Small intestine (tissue), 7 donors: ENCODE data around the gene AP4M1. TPM values are rescaled to one million over a fixed set of nuclear protein-coding genes. Genes with fewer than 3 reads are reported as not detected.
"Not testable (repeated sequence)": the region's sequence is repeated elsewhere in the genome, so short reads cannot be mapped to it uniquely, and the experiment has no call there.

Source experiments
- DNase-seq, 2 donors: peaks; one replicate each; pipeline versions ENCODE4 v3.0.0 to v3.0.0-alpha.2; 2013
- FAIRE-seq: peaks from 2 replicates; lab custom pipeline; 2012; peaks lifted over from hg19 to GRCh38; lab: Jason Lieb, UNC
- H3K27ac ChIP-seq, 3 donors: one replicate each; pipeline ENCODE4 v1.5.1; 2013; ENCODE audit warnings: low read length in 2 of 3, mild to moderate bottlenecking in 2 of 3, control low read depth in 1 of 3, inconsistent platforms in 1 of 3, low read depth in 1 of 3, moderate library complexity in 1 of 3
- H3K27me3 ChIP-seq, 3 donors: one replicate each; pipeline ENCODE4 v1.6.1; 2013; ENCODE audit warnings: low read length in 3 of 3, inconsistent platforms in 1 of 3; ENCODE audit not compliant: control insufficient read depth in 3 of 3, insufficient read depth in 3 of 3
- H3K36me3 ChIP-seq, 3 donors: one replicate each; pipeline ENCODE4 v1.6.1; 2013; ENCODE audit warnings: low read length in 3 of 3, inconsistent platforms in 1 of 3, low read depth in 1 of 3, mild to moderate bottlenecking in 1 of 3, moderate library complexity in 1 of 3; ENCODE audit not compliant: control insufficient read depth in 3 of 3, insufficient read depth in 2 of 3
- H3K4me1 ChIP-seq, 3 donors: one replicate each; pipeline ENCODE4 v1.6.1; 2013; ENCODE audit warnings: low read length in 2 of 3, inconsistent platforms in 1 of 3, low read depth in 1 of 3, mild to moderate bottlenecking in 1 of 3, moderate library complexity in 1 of 3; ENCODE audit not compliant: control insufficient read depth in 3 of 3, insufficient read depth in 2 of 3
- H3K4me3 ChIP-seq, 3 donors: one replicate each; pipeline ENCODE4 v1.5.1; 2013; ENCODE audit warnings: low read length in 3 of 3, control low read depth in 1 of 3, inconsistent platforms in 1 of 3, low read depth in 1 of 3, mild to moderate bottlenecking in 1 of 3, moderate library complexity in 1 of 3
- H3K9me3 ChIP-seq, 2 donors: one replicate each; pipeline ENCODE4 v1.6.1; 2013; ENCODE audit warnings: low read depth in 1 of 2, low read length in 1 of 2; ENCODE audit not compliant: control insufficient read depth in 2 of 2, insufficient read depth in 1 of 2
- WGBS, 3 donors: extraction: QIAGEN DNeasy Blood & Tissue Kit; methylation state at CpG; one replicate each; pipeline ENCODE4 v1.1.7; 2013; 5-methylcytosine and 5-hydroxymethylcytosine counted together
- polyA plus RNA-seq, 4 donors: library from polyadenylated mRNA; stranded (reverse) in 3 of 4; unstranded in 1 of 4; fragments of 200-250 nt in 3 of 4; fragments of 120-200 nt in 1 of 4; gene quantifications; one replicate each; pipeline versions ENCODE4 v1.2.1 to v1.2.3, GENCODE V29; 2013
- donor health status: healthy with polysubstance abuse.
- donor health status: control.
- donor health status: control.
- donor health status: Bipolar disorder and iron deficiency.
- donor health status: healthy.

AP4M1 gene
- polyA plus RNA-seq, 4 donors = 14.9 to 20.6 (median 17.2) TPM

GRCh38 chr7:100137851-100138760 is 36.7 kb downstream of the AP4M1 start:
- Histone ChIP-seq H3K36me3 (no peaks in the 10 kb centered on the region), H3K4me3 (no peak overlapping the region), H3K27ac (no peak overlapping the region), H3K9me3 (no peaks in the 10 kb centered on the region), H3K4me1 (peaks cover 0 to 7% (median 6%) of the 10 kb centered on the region in 3 donors), H3K27me3 (no peaks in the 10 kb centered on the region)
- 38 to 64% (median 56%) methylated on average over 13 of the region's 13 CpGs for WGBS, 3 donors
- FAIRE-seq (no peak), DNase-seq (peak in 1 of 2 donors; percentile 69)

- Histone ChIP-seq H3K27me3 (no peaks in the 10 kb centered on the region), H3K27ac (peak overlapping the region in 2 of 3 donors; percentile 55 to 94), H3K9me3 (no peaks in the 10 kb centered on the region), H3K4me3 (no peak overlapping the region), H3K4me1 (peaks cover 0 to 7% (median 6%) of the 10 kb centered on the region in 3 donors), H3K36me3 (no peaks in the 10 kb centered on the region)
- 14 to 36% (median 32%) methylated on average over 3 of the region's 3 CpGs for WGBS, 3 donors
- no peak for FAIRE-seq
- peak; percentile 69 to 79 for DNase-seq
Measured at GRCh38 chr7:100141555-100141949, 40.1 kb downstream of the AP4M1 start.

GRCh38 chr7:100142461-100142860 is 41.0 kb downstream of the AP4M1 start:
- FAIRE-seq (no peak), DNase-seq (no peak)
- Histone ChIP-seq H3K4me3 (no peak overlapping the region), H3K9me3 (no peaks in the 10 kb centered on the region), H3K36me3 (no peaks in the 10 kb centered on the region), H3K27ac (no peak overlapping the region), H3K4me1 (peaks cover 0 to 7% (median 6%) of the 10 kb centered on the region in 3 donors), H3K27me3 (no peaks in the 10 kb centered on the region)
- 92 to 95% (median 94%) methylated on average over 3 of the region's 3 CpGs for WGBS, 3 donors

- H3K27me3 ChIP-seq, FAIRE-seq, H3K36me3 ChIP-seq, H3K4me3 ChIP-seq, H3K9me3 ChIP-seq, H3K27ac ChIP-seq, DNase-seq: not testable (repeated sequence)
- 79 to 97% (median 88%) methylated on average over 4 of the region's 4 CpGs for WGBS, 3 donors
- peaks cover 0 to 11% (median 4%) of the 10 kb centered on the region in 3 donors for H3K4me1 ChIP-seq
Measured at GRCh38 chr7:100146350-100146749, 44.9 kb downstream of the AP4M1 start.

- Histone ChIP-seq H3K4me1 (peaks cover 0 to 7% (median 4%) of the 10 kb centered on the region in 3 donors), H3K36me3 (peaks cover 0 to 7% (median 0%) of the 10 kb centered on the region in 3 donors), H3K27me3 (no peaks in the 10 kb centered on the region), H3K4me3 (no peak overlapping the region), H3K27ac (no peak overlapping the region), H3K9me3 (no peaks in the 10 kb centered on the region)
- FAIRE-seq (no peak), DNase-seq (no peak)
- 96% methylated on average over 2 of the region's 2 CpGs for WGBS, 3 donors
Measured at GRCh38 chr7:100147278-100147677, 45.8 kb downstream of the AP4M1 start.

- WGBS, 3 donors = 5 to 12% (median 8%) methylated on average over 14 of the region's 14 CpGs
- DNase-seq (no peak), FAIRE-seq (no peak)
- no peaks in the 10 kb centered on the region for H3K27me3 ChIP-seq
- peaks cover 0 to 12% (median 4%) of the 10 kb centered on the region in 3 donors for H3K4me1 ChIP-seq
- peak overlapping the region; percentile 31 to 47 (median 33) for H3K4me3 ChIP-seq
- peaks cover 0 to 13% (median under 1%) of the 10 kb centered on the region in 3 donors for H3K36me3 ChIP-seq
- peak overlapping the region; percentile 43 to 84 (median 82) for H3K27ac ChIP-seq
- no peaks in the 10 kb centered on the region for H3K9me3 ChIP-seq
Measured at GRCh38 chr7:100148225-100148558, 46.7 kb downstream of the AP4M1 start.

- H3K27ac ChIP-seq = peak within 1 kb of the TSS; percentile 66 to 92 (median 82)
- DNase-seq (peak; percentile 99 to 100), FAIRE-seq (no peak)
- H3K4me3 ChIP-seq = peak within 1 kb of the TSS; percentile 67 to 100 (median 83)
- WGBS, 3 donors = 0 to 1% (median 1%) methylated on average over 39 to 46 of the region's 46 CpGs
- H3K27me3 ChIP-seq = no peaks in the 10 kb centered on the region
- H3K36me3 ChIP-seq = peaks cover 0 to 18% (median 5%) of the 10 kb centered on the region in 3 donors
- no peaks in the 10 kb centered on the region for H3K9me3 ChIP-seq
- H3K4me1 ChIP-seq = peaks cover 0 to 17% (median 8%) of the 10 kb centered on the region in 3 donors
Measured at GRCh38 chr7:100148559-100149328, 47.3 kb downstream of the AP4M1 start, which contains the start of gene LAMTOR4. Gene LAMTOR4 (plus strand): TSS chr7:100148918. CDS start chr7:100148973, 55 bp downstream.

- FAIRE-seq (no peak), DNase-seq (no peak)
- no peak overlapping the region for H3K4me3 ChIP-seq
- H3K27me3 ChIP-seq = no peaks in the 10 kb centered on the region
- H3K27ac ChIP-seq = no peak overlapping the region
- H3K9me3 ChIP-seq = no peaks in the 10 kb centered on the region
- H3K4me1 ChIP-seq = peaks cover 3 to 49% (median 8%) of the 10 kb centered on the region in 3 donors
- peaks cover 3 to 55% (median 5%) of the 10 kb centered on the region in 3 donors for H3K36me3 ChIP-seq
Measured at GRCh38 chr7:100152404-100152803, 51.0 kb downstream of the AP4M1 start.
